Measurements from ENCODE around the gene CDH20.

The CDH20 gene

DNA sequence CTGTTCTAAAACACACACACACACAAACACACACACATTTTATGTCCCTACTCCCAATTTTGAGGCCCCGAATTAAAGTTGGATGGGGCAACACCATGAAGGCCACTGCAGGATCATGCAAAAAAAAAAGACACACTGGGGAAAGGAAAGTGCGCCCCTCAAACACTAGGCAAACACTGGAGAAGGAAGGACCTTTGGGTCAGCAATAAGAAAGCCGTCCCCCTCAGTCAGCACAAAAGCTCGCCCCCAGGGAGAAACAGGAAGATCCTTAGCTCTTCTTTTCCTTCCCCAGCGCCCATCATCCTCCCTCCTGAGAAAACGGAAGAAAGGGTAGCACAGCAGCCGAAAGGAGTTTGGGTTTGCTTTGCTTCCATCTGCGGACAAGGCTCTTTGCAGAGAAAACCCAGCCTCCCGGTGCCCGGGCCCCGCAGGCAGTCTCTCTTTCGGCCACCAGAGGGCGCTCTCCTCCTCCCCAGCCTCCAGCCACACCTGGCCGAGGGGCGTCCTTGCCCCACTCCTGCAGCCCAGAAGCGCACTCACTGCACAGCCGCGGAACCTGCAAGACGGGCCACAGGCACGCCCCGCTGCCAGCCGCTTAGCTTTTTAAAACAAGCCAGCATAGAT, 248.5 kb downstream of the CDH20 start:
- DNase-seq, result peak; percentile 53

- DNase-seq, result no peak
Observed at GRCh38 chr18:61582202-61582710, 249.0 kb downstream of the CDH20 start.

- DNase-seq, result no peak
Observed at GRCh38 chr18:61583548-61583947, 250.3 kb downstream of the CDH20 start.

DNA sequence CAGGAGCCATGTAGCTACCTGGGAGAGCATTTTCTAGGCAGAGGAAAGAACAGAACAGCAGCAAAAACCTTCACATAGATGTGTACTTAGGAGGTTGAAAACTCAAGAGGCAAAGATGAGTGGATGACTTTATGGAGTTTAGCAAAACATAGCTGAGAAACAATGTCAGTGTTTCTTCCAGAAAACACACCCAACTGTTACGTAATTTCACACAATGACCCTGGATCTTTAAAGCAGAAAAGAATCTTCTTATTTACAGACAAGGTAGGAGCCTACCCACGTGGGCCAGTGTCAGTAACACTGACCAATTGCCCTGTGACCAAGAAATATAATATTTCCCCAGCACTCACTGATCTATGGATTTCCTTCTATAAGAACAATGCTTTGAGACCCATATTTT, 254.6 kb downstream of the CDH20 start:
- DNase-seq, result no peak

- no peak for DNase-seq
Observed at GRCh38 chr18:61589053-61589723, 256.0 kb downstream of the CDH20 start.

- DNase-seq, result no peak
Observed at GRCh38 chr18:61589724-61590065, 256.5 kb downstream of the CDH20 start.

GRCh38 chr18:61591253-61591652, 258.0 kb downstream of the CDH20 start:
- DNase-seq, result no peak

GRCh38 chr18:61595615-61596251, 262.5 kb downstream of the CDH20 start:
- DNase-seq, result no peak

DNA sequence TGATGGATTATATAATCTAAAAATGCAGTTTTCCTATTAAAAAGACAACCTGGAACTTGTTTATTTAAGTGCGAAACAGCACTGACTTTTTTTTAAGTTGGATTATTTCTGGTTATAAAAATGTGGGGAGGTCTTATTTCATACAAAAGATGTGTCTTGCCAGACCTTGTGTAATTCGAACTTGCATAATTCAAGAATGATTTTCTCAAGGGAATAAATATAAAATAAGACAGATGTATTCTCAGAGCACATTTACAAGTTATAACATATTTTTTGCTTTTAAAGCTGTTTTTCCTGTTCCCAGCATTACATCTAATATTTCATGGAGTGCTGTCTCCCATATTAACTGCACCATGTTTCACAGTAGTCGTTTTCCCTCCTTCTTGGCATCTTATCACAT, 263.1 kb downstream of the CDH20 start:
- DNase-seq, result no peak

- no peak for DNase-seq
Observed at GRCh38 chr18:61597316-61597715, 264.1 kb downstream of the CDH20 start.

DNA sequence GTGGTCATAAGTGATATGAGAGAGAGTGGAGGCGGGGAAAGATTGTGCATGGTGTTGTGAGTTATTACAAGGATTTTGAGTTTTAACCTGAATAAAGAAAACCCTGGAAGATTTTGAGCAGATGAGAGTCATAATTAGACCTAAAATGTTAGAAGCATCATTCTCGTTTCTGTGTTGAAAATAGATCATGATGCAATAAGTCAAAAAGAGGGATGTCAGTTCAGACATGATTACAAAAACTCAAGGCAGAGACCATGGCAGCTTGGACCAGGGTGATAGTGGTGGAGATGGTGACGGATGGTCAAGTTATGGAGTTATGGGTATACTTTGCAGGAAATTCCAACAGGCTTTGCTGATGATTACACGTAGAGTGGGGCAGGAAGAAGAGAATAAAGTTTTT, 267.2 kb downstream of the CDH20 start:
- no peak for DNase-seq

GRCh38 chr18:61602836-61603235, 269.6 kb downstream of the CDH20 start:
- no peak for DNase-seq
